Endodermal cell (in vitro differentiated cells): ENCODE data around the gene SND1. TPM values are rescaled to one million over a fixed set of nuclear protein-coding genes. Genes with fewer than 3 reads are reported as not detected.

ENCODE experiments used
- DNase-seq: peaks from one replicate; pipeline ENCODE4 v3.0.0-alpha.2; 2017
- H3K27ac ChIP-seq: 2 replicates; pipeline ENCODE4 v1.5.1; 2013; ENCODE audit warnings: mild to moderate bottlenecking, low read depth, low read length, moderate library complexity
- H3K27me3 ChIP-seq: 2 replicates; pipeline ENCODE4 v1.6.1; 2013; ENCODE audit warnings: mild to moderate bottlenecking, low read length, moderate library complexity; ENCODE audit not compliant: insufficient read depth, control insufficient read depth, poor library complexity, severe bottlenecking
- H3K36me3 ChIP-seq: 2 replicates; pipeline ENCODE4 v1.7.0; 2013; ENCODE audit warnings: mild to moderate bottlenecking, low read length, moderate library complexity; ENCODE audit not compliant: control insufficient read depth, insufficient read depth
- H3K4me1 ChIP-seq: one replicate; pipeline ENCODE4 v1.7.0; 2013; ENCODE audit warnings: low read length; ENCODE audit not compliant: control insufficient read depth, insufficient read depth
- H3K4me3 ChIP-seq: 2 replicates; pipeline ENCODE4 v1.5.1; 2013; ENCODE audit warnings: mild to moderate bottlenecking, low read length, moderate library complexity
- H3K9ac ChIP-seq: 2 replicates; pipeline ENCODE4 v1.6.1; 2013; ENCODE audit warnings: mild to moderate bottlenecking, low read length, moderate library complexity; ENCODE audit not compliant: poor library complexity, severe bottlenecking; ENCODE audit errors: extremely low read depth
- H3K9me3 ChIP-seq: 2 replicates; pipeline ENCODE4 v1.6.1; 2013; ENCODE audit warnings: mild to moderate bottlenecking, low read length, moderate library complexity; ENCODE audit not compliant: control insufficient read depth
- H3K27ac Mint-ChIP-seq: 2 replicates; pipeline ENCODE4 v1.8.0; 2020; ENCODE audit warnings: mixed read lengths
- H3K27me3 Mint-ChIP-seq: 2 replicates; pipeline ENCODE4 v1.8.0; 2021; ENCODE audit warnings: mild to moderate bottlenecking, mixed read lengths; ENCODE audit not compliant: insufficient read depth
- H3K36me3 Mint-ChIP-seq: 2 replicates; pipeline ENCODE4 v1.8.0; 2020; ENCODE audit warnings: low read depth, mixed read lengths
- H3K4me1 Mint-ChIP-seq: 2 replicates; pipeline ENCODE4 v1.8.0; 2020; ENCODE audit warnings: mixed read lengths
- H3K4me3 Mint-ChIP-seq: 2 replicates; pipeline ENCODE4 v1.8.0; 2020; ENCODE audit warnings: mild to moderate bottlenecking, moderate library complexity, mixed read lengths
- H3K9me3 Mint-ChIP-seq: 2 replicates; pipeline ENCODE4 v1.8.0; 2020; ENCODE audit warnings: mild to moderate bottlenecking, mixed read lengths
- CTCF ChIP-seq: fragments of 200-600 bp; sonication (generic); conservative IDR thresholded peaks from 2 replicates; pipeline ENCODE4 v1.5.0; 2021; ENCODE audit warnings: antibody characterized with exemption, mild to moderate bottlenecking
- WGBS, 2 experiments: methylation state at CpG; one replicate each; pipeline versions ENCODE4 v1.1.5 to v1.1.7; 2013; ENCODE audit warnings: missing lambda C conversion rate in 2 of 2, mixed read lengths in 1 of 2; ENCODE audit not compliant: insufficient coverage in 1 of 2, insufficient read length in 1 of 2; 5-methylcytosine and 5-hydroxymethylcytosine counted together
- total RNA-seq, 2 donors: library from RNA; stranded (reverse); fragmentation: NEBNext Ultra II Directional in 1 of 2; extraction: Animal tissue kit (Norgen Biotek cat#: 25700) in 1 of 2; gene quantifications; 2 replicates in 1 of 2; 3 replicates in 1 of 2; pipeline ENCODE4 v1.2.1, GENCODE V29; 2021

Gene SND1
- total RNA-seq, 2 donors from 2014 or later = 240 to 267 TPM

GRCh38 chr7:127872122-127872521 lies 220.1 kb downstream of the SND1 start:
- H3K36me3 Mint-ChIP-seq = no peaks in the 10 kb centered on the region
- Histone ChIP-seq H3K27me3 (no peaks in the 10 kb centered on the region), H3K4me1 (no peaks in the 10 kb centered on the region), H3K27ac (no peak overlapping the region), H3K36me3 (peaks cover 16% of the 10 kb centered on the region), H3K4me3 (no peak overlapping the region), H3K9me3 (no peaks in the 10 kb centered on the region), H3K9ac (no peak overlapping the region)
- DNase-seq = no peak
- no peak overlapping the region for H3K4me3 Mint-ChIP-seq
- H3K27me3 Mint-ChIP-seq = no peaks in the 10 kb centered on the region
- peaks cover 6% of the 10 kb centered on the region for H3K4me1 Mint-ChIP-seq
- no peak for TF ChIP-seq CTCF
- H3K27ac Mint-ChIP-seq = no peak overlapping the region
- H3K9me3 Mint-ChIP-seq = no peaks in the 10 kb centered on the region
- WGBS, 2 experiments = 86 to 92% methylated on average over 1 of the region's 1 CpG

- TF ChIP-seq CTCF = no peak
- peaks cover 13% of the 10 kb centered on the region for H3K36me3 ChIP-seq
- Mint-ChIP-seq H3K27ac (no peak overlapping the region), H3K27me3 (no peaks in the 10 kb centered on the region), H3K9me3 (no peaks in the 10 kb centered on the region), H3K36me3 (no peaks in the 10 kb centered on the region), H3K4me3 (no peak overlapping the region), H3K4me1 (peaks cover 4% of the 10 kb centered on the region)
- H3K9me3 ChIP-seq = no peaks in the 10 kb centered on the region
- no peak overlapping the region for H3K27ac ChIP-seq
- no peak overlapping the region for H3K9ac ChIP-seq
- DNase-seq = no peak
- H3K4me1 ChIP-seq = no peaks in the 10 kb centered on the region
- H3K27me3 ChIP-seq = no peaks in the 10 kb centered on the region
- 89% methylated on average over 3 of the region's 3 CpGs; no CpG with 5 or more reads in 1 of the 2 experiments for WGBS, 2 experiments
- no peak overlapping the region for H3K4me3 ChIP-seq
Measured at GRCh38 chr7:127873151-127873550, 221.2 kb downstream of the SND1 start.

GRCh38 chr7:127873715-127874636 lies 222.0 kb downstream of the SND1 start:
- Histone ChIP-seq H3K4me1 (no peaks in the 10 kb centered on the region), H3K36me3 (peaks cover 9% of the 10 kb centered on the region), H3K4me3 (no peak overlapping the region), H3K9ac (no peak overlapping the region), H3K9me3 (no peaks in the 10 kb centered on the region), H3K27ac (no peak overlapping the region), H3K27me3 (no peaks in the 10 kb centered on the region)
- 94% methylated on average over 2 of the region's 3 CpGs; no CpG with 5 or more reads in 1 of the 2 experiments for WGBS, 2 experiments
- DNase-seq = no peak
- no peak for TF ChIP-seq CTCF
- H3K27me3 Mint-ChIP-seq = no peaks in the 10 kb centered on the region
- H3K4me3 Mint-ChIP-seq = no peak overlapping the region
- H3K36me3 Mint-ChIP-seq = no peaks in the 10 kb centered on the region
- peaks cover 4% of the 10 kb centered on the region for H3K4me1 Mint-ChIP-seq
- no peak overlapping the region for H3K27ac Mint-ChIP-seq
- H3K9me3 Mint-ChIP-seq = no peaks in the 10 kb centered on the region
